ENCODE measurements around the gene ATAD5.
A peak's percentile ranks its signal among the peaks of the same experiment; 100 is the strongest.
"Not testable (repeated sequence)": the region's sequence is repeated elsewhere in the genome, so short reads cannot be mapped to it uniquely, and the experiment has no call there.

Gene ATAD5

GRCh38 chr17:30823421-30823820, 8.3 kb upstream of the ATAD5 start:
- no peak for DNase-seq

GRCh38 chr17:30824002-30824355, 7.8 kb upstream of the ATAD5 start:
- DNase-seq: peak; percentile 35

- DNase-seq: peak; percentile 81
Observed at GRCh38 chr17:30824356-30825145, 7.2 kb upstream of the ATAD5 start, which contains the start of gene CRLF3. TSS of gene CRLF3 (minus strand) at chr17:30824692. CDS start at chr17:30824651, 41 bp downstream.

- DNase-seq: no peak
Observed at GRCh38 chr17:30827082-30827481, 4.7 kb upstream of the ATAD5 start.

- no peak for DNase-seq
Observed at GRCh38 chr17:30829022-30829421, 2.7 kb upstream of the ATAD5 start.

- DNase-seq: peak; percentile 32
Observed at GRCh38 chr17:30831257-30831656, 509 bp upstream of the ATAD5 start.

- no peak for DNase-seq
Observed at GRCh38 chr17:30832438-30833124, 815 bp downstream of the ATAD5 start.

- DNase-seq: peak; percentile 2
Observed at GRCh38 chr17:30838202-30838807, 6.5 kb downstream of the ATAD5 start.

- no peak for DNase-seq
Observed at GRCh38 chr17:30840771-30841170, 9.0 kb downstream of the ATAD5 start.

- DNase-seq: no peak
Observed at GRCh38 chr17:30848021-30848420, 16.3 kb downstream of the ATAD5 start.

GRCh38 chr17:30854146-30854545, 22.4 kb downstream of the ATAD5 start:
- no peak for DNase-seq

GRCh38 chr17:30858556-30859250, 26.9 kb downstream of the ATAD5 start:
- DNase-seq: no peak

- no peak for DNase-seq
Observed at GRCh38 chr17:30864636-30865035, 32.9 kb downstream of the ATAD5 start.

GRCh38 chr17:30869005-30869404, 37.2 kb downstream of the ATAD5 start:
- no peak for DNase-seq

- DNase-seq: no peak
Observed at GRCh38 chr17:30886187-30886586, 54.4 kb downstream of the ATAD5 start.

GRCh38 chr17:30894236-30894635, 62.5 kb downstream of the ATAD5 start:
- no peak for DNase-seq

GRCh38 chr17:30897311-30897710, 65.5 kb downstream of the ATAD5 start:
- DNase-seq: no peak

GRCh38 chr17:30905742-30906100, 74.0 kb downstream of the ATAD5 start:
- no peak for DNase-seq

GRCh38 chr17:30906101-30906911, 74.5 kb downstream of the ATAD5 start, which contains the start of gene TEFM:
TSS of gene TEFM (minus strand) at chr17:30906238. CDS start at chr17:30906198, 40 bp downstream.
- peak; percentile 83 for DNase-seq

GRCh38 chr17:30908717-30909420, 77.1 kb downstream of the ATAD5 start:
- no peak for DNase-seq

- not testable (repeated sequence) for DNase-seq
Observed at GRCh38 chr17:30910151-30910550, 78.4 kb downstream of the ATAD5 start.

GRCh38 chr17:30913955-30914354, 82.2 kb downstream of the ATAD5 start:
- DNase-seq: no peak

All from NCI-H1694 treated with DMSO at 0.1 percent for 48 hours (cell line).